H9 (cell line): ENCODE measurements around the gene ANKS1B. TPM values are rescaled to one million over a fixed set of nuclear protein-coding genes. Genes with fewer than 3 reads are reported as not detected.
A peak's percentile ranks its signal among the peaks of the same experiment; 100 is the strongest.

Experiments
- DNase-seq: peaks from one replicate; pipeline ENCODE4 v3.0.0-alpha.2; 2017
- H2AFZ ChIP-seq: one replicate; pipeline ENCODE4 v1.6.1; 2013; ENCODE audit warnings: mild to moderate bottlenecking, low read length, control low read depth, moderate library complexity
- H2AK5ac ChIP-seq: 2 replicates; pipeline ENCODE4 v1.6.1; 2013; ENCODE audit warnings: low read length, control low read depth, mixed read lengths; ENCODE audit not compliant: insufficient read length
- H2BK120ac ChIP-seq: one replicate; pipeline ENCODE4 v1.6.1; 2013; ENCODE audit warnings: low read depth, mild to moderate bottlenecking, low read length, control low read depth, inconsistent platforms; ENCODE audit not compliant: poor library complexity, severe bottlenecking
- H2BK12ac ChIP-seq: 2 replicates; pipeline ENCODE4 v1.6.1; 2013; ENCODE audit warnings: low read length, control low read depth, mixed read lengths, low read depth; ENCODE audit not compliant: insufficient read length
- H2BK15ac ChIP-seq: 2 replicates; pipeline ENCODE4 v1.6.1; 2013; ENCODE audit warnings: low read depth, low read length, control low read depth
- H2BK20ac ChIP-seq: one replicate; pipeline ENCODE4 v1.6.1; 2013; ENCODE audit warnings: low read depth, mild to moderate bottlenecking, low read length, control low read depth, inconsistent platforms; ENCODE audit not compliant: poor library complexity, severe bottlenecking
- H2BK5ac ChIP-seq: 2 replicates; pipeline ENCODE4 v1.6.1; 2013; ENCODE audit warnings: low read length, control low read depth, mixed read lengths; ENCODE audit not compliant: insufficient read length
- H3K14ac ChIP-seq: 2 replicates; pipeline ENCODE4 v1.6.1; 2013; ENCODE audit warnings: low read length, control low read depth; ENCODE audit not compliant: insufficient read depth
- H3K18ac ChIP-seq: 2 replicates; pipeline ENCODE4 v1.6.1; 2013; ENCODE audit warnings: low read depth, mild to moderate bottlenecking, mixed read lengths, low read length, control low read depth; ENCODE audit not compliant: insufficient read length
- H3K23ac ChIP-seq: 2 replicates; pipeline ENCODE4 v1.6.1; 2013; ENCODE audit warnings: low read length, control low read depth, mixed read lengths, low read depth; ENCODE audit not compliant: insufficient read length
- H3K23me2 ChIP-seq: 2 replicates; pipeline ENCODE4 v1.6.1; 2013; ENCODE audit warnings: low read depth, mild to moderate bottlenecking, mixed read lengths, low read length, control low read depth; ENCODE audit not compliant: insufficient read length, poor library complexity, severe bottlenecking
- H3K27ac ChIP-seq: 2 replicates; pipeline ENCODE4 v1.5.1; 2013; ENCODE audit warnings: low read length, control low read depth, mixed read lengths, low read depth; ENCODE audit not compliant: insufficient read length
- H3K27me3 ChIP-seq: 2 replicates; pipeline ENCODE4 v1.6.1; 2013; ENCODE audit warnings: low read length, control low read depth, inconsistent platforms; ENCODE audit not compliant: insufficient read depth
- H3K4ac ChIP-seq: 2 replicates; pipeline ENCODE4 v1.6.1; 2013; ENCODE audit warnings: low read depth, mild to moderate bottlenecking, control low read depth, inconsistent platforms, low read length, moderate library complexity
- H3K4me1 ChIP-seq: 2 replicates; pipeline ENCODE4 v1.6.1; 2013; ENCODE audit warnings: low read length, control low read depth, inconsistent platforms; ENCODE audit not compliant: insufficient read depth
- H3K4me2 ChIP-seq: 2 replicates; pipeline ENCODE4 v1.6.1; 2013; ENCODE audit warnings: low read length, control low read depth, mixed read lengths; ENCODE audit not compliant: insufficient read length, insufficient read depth
- H3K56ac ChIP-seq: 2 replicates; pipeline ENCODE4 v1.6.1; 2013; ENCODE audit warnings: low read depth, mild to moderate bottlenecking, mixed read lengths, low read length, control low read depth; ENCODE audit not compliant: insufficient read length
- H3K79me1 ChIP-seq: 2 replicates; pipeline ENCODE4 v1.6.1; 2013; ENCODE audit warnings: low read depth, mild to moderate bottlenecking, moderate library complexity, low read length, control low read depth, inconsistent platforms; ENCODE audit not compliant: insufficient read depth, poor library complexity, severe bottlenecking
- H3K79me2 ChIP-seq: 2 replicates; pipeline ENCODE4 v1.6.1; 2013; ENCODE audit warnings: low read length, control low read depth, inconsistent platforms; ENCODE audit not compliant: insufficient read depth
- H3K9ac ChIP-seq: 2 replicates; pipeline ENCODE4 v1.6.1; 2013; ENCODE audit warnings: low read length, control low read depth, mixed read lengths; ENCODE audit not compliant: insufficient read length; ENCODE audit errors: extremely low read depth
- H3K9me3 ChIP-seq: one replicate; pipeline ENCODE4 v1.6.1; 2013; ENCODE audit warnings: low read depth, low read length, inconsistent platforms; ENCODE audit not compliant: control insufficient read depth
- H3T11ph ChIP-seq: one replicate; pipeline ENCODE4 v1.6.1; 2013; ENCODE audit warnings: mild to moderate bottlenecking, low read length, control low read depth, inconsistent platforms
- H4K20me1 ChIP-seq: one replicate; pipeline ENCODE4 v1.6.1; 2013; ENCODE audit not compliant: control insufficient read depth, insufficient read length, insufficient read depth
- H4K5ac ChIP-seq: 2 replicates; pipeline ENCODE4 v1.6.1; 2013; ENCODE audit warnings: low read depth, mild to moderate bottlenecking, mixed read lengths, low read length, control low read depth; ENCODE audit not compliant: insufficient read length
- H4K8ac ChIP-seq: replicated peaks from 2 replicates; pipeline ENCODE4 v1.6.1; 2013; ENCODE audit warnings: low read length, control low read depth, mixed read lengths, low read depth; ENCODE audit not compliant: insufficient read length
- H4K91ac ChIP-seq: 2 replicates; pipeline ENCODE4 v1.6.1; 2013; ENCODE audit warnings: low read depth, mild to moderate bottlenecking, moderate library complexity, mixed read lengths, low read length, control low read depth; ENCODE audit not compliant: insufficient read length
- H3K27ac Mint-ChIP-seq, 3 experiments: 2 replicates in 2 of 3; 3 replicates in 1 of 3; pipeline ENCODE4 v1.8.0; 2020 to 2021; ENCODE audit warnings: mixed read lengths in 3 of 3, mild to moderate bottlenecking in 1 of 3, moderate library complexity in 1 of 3
- H3K27me3 Mint-ChIP-seq: 2 replicates; pipeline ENCODE4 v1.8.0; 2021; ENCODE audit warnings: low read depth, mild to moderate bottlenecking, moderate library complexity, mixed read lengths
- H3K36me3 Mint-ChIP-seq, 3 experiments: 2 replicates in 2 of 3; 3 replicates in 1 of 3; pipeline ENCODE4 v1.8.0; 2020 to 2021; ENCODE audit warnings: low read depth in 3 of 3, mixed read lengths in 3 of 3; ENCODE audit not compliant: insufficient read depth in 1 of 3
- H3K4me1 Mint-ChIP-seq, 2 experiments: 2 replicates each; pipeline ENCODE4 v1.8.0; 2020; ENCODE audit warnings: mixed read lengths in 2 of 2
- H3K4me3 Mint-ChIP-seq, 2 experiments: 2 replicates in 1 of 2; 3 replicates in 1 of 2; pipeline ENCODE4 v1.8.0; 2020 to 2021; ENCODE audit warnings: mild to moderate bottlenecking in 2 of 2, mixed read lengths in 2 of 2, moderate library complexity in 1 of 2
- H3K9me3 Mint-ChIP-seq, 2 experiments: 2 replicates in 1 of 2; 3 replicates in 1 of 2; pipeline ENCODE4 v1.8.0; 2020; ENCODE audit warnings: mild to moderate bottlenecking in 2 of 2, mixed read lengths in 2 of 2, moderate library complexity in 1 of 2
- WGBS: extraction: QIAGEN DNeasy Blood & Tissue Kit; methylation state at CpG from one replicate; pipeline ENCODE4 v1.1.7; 2013; ENCODE audit warnings: missing lambda C conversion rate, low lambda C conversion rate, mixed read lengths; ENCODE audit not compliant: insufficient read length; ENCODE audit errors: extremely low coverage; 5-methylcytosine and 5-hydroxymethylcytosine counted together
- long read RNA-seq: library from polyadenylated mRNA; unstranded; transcript quantifications from one replicate; pipeline ENCODE4 v2.0.0, GENCODE V29; 2020
- total RNA-seq: library from RNA; stranded (reverse); gene quantifications from 2 replicates; pipeline ENCODE4 v1.2.1, GENCODE V29; 2021
- TF ChIP-seq, protein P1 (sequence below): fragments of 200-600 bp; sonication (generic); conservative IDR thresholded peaks from 3 replicates; pipeline ENCODE4 v1.8.0; 2021; ENCODE audit warnings: antibody characterized with exemption, mild to moderate bottlenecking

The ANKS1B gene
- total RNA-seq: 3.4 and 4.1 TPM in 2 replicates
- long read RNA-seq, partial matches to known transcripts: 3 of 4 reads
- long read RNA-seq, other reads (novel, unspliced or antisense): 1 of 4 reads

DNA sequence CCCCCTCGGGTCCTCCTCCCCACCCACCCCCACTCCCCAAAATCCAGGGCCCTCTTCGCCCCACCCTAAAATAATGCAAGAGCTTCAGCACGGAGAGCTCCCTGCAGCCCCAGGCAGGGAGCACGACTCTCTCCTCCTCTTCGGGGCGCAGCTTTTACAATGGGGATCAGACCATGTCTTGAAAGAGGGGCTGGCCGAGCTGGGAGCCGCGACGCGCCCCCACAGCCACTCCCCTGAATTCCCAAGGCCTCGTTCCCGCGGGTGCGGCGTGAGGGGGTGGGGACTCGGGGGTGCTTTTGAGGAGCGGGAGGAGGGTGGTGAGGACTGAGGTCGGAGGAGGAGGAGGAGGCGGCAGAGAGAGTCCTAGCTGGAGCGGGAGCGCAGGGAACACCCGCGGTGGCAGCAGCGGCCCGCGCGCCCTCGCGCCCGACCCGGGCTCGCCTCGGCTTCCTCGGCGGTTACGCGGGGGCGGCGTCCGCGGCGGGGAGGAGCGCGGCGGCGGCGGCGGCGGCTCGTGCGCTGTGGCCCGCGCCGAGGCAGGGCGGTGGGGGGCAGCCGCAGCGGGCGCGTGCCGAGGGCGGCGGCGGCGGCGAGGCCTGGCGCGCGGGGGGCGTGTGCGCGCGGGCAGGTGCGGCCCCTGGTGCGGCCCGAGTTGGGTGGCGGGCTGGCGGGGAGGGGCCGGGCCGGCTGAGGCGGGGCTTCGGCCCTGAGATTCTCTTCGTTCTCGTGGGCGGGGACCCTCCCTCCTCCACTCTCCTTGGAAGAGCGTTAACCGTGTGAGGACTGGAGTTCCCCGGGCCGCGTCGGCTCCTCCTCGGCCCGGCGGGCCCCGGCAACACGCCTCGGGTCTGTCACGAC is at the start of gene ANKS1B:
Gene ANKS1B, minus strand, starts transcription at position 666 of the 858 bp plus-strand sequence. CDS start 699 bp downstream, outside the sequence.
- peak within 1 kb of the TSS in 1 of 3 experiments; percentile 37; a peak in 2 of 7 replicates for H3K27ac Mint-ChIP-seq
- H2AK5ac ChIP-seq: no peak within 1 kb of the TSS
- peak within 1 kb of the TSS; percentile 87 for H3K4me2 ChIP-seq
- H3K4me3 Mint-ChIP-seq: peak within 1 kb of the TSS; percentile 81 to 90
- H2AFZ ChIP-seq: no peak within 1 kb of the TSS
- no peak within 1 kb of the TSS for H3K56ac ChIP-seq
- no peak within 1 kb of the TSS for H3K18ac ChIP-seq
- no peak within 1 kb of the TSS for H4K91ac ChIP-seq
- peak within 1 kb of the TSS; percentile 20 for H3K9ac ChIP-seq
- H2BK20ac ChIP-seq: no peak within 1 kb of the TSS
- H2BK5ac ChIP-seq: no peak within 1 kb of the TSS
- H3K79me1 ChIP-seq: no peaks in the 10 kb centered on the region
- H4K8ac ChIP-seq: no peak within 1 kb of the TSS
- H2BK12ac ChIP-seq: no peak within 1 kb of the TSS
- no peak within 1 kb of the TSS for H3T11ph ChIP-seq
- no peak within 1 kb of the TSS for H2BK15ac ChIP-seq
- H3K4me1 ChIP-seq: 0 out of 2 replicates have a peak, but pooled peaks cover 6% of the 10 kb centered on the region
- no peak within 1 kb of the TSS for H3K4ac ChIP-seq
- no peak within 1 kb of the TSS for H3K23ac ChIP-seq
- no peaks in the 10 kb centered on the region for H3K79me2 ChIP-seq
- TF ChIP-seq, protein P1, sequence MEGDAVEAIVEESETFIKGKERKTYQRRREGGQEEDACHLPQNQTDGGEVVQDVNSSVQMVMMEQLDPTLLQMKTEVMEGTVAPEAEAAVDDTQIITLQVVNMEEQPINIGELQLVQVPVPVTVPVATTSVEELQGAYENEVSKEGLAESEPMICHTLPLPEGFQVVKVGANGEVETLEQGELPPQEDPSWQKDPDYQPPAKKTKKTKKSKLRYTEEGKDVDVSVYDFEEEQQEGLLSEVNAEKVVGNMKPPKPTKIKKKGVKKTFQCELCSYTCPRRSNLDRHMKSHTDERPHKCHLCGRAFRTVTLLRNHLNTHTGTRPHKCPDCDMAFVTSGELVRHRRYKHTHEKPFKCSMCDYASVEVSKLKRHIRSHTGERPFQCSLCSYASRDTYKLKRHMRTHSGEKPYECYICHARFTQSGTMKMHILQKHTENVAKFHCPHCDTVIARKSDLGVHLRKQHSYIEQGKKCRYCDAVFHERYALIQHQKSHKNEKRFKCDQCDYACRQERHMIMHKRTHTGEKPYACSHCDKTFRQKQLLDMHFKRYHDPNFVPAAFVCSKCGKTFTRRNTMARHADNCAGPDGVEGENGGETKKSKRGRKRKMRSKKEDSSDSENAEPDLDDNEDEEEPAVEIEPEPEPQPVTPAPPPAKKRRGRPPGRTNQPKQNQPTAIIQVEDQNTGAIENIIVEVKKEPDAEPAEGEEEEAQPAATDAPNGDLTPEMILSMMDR: no peak
- no peak within 1 kb of the TSS for H3K27ac ChIP-seq
- DNase-seq: peak; percentile 79
- peaks cover 15 to 20% of the 10 kb centered on the region in 2 experiments for H3K4me1 Mint-ChIP-seq
- peaks cover 9% of the 10 kb centered on the region for H3K23me2 ChIP-seq
- no peak within 1 kb of the TSS for H2BK120ac ChIP-seq
- H3K14ac ChIP-seq: peak within 1 kb of the TSS; percentile 84
- peaks cover 49% of the 10 kb centered on the region for H3K27me3 Mint-ChIP-seq
- no CpG with 5 or more reads among the region's 98 CpGs for WGBS
- no peaks in the 10 kb centered on the region for H3K9me3 ChIP-seq
- H3K36me3 Mint-ChIP-seq: no peaks in the 10 kb centered on the region
- no peak within 1 kb of the TSS for H4K5ac ChIP-seq
- no peaks in the 10 kb centered on the region for H4K20me1 ChIP-seq
- H3K27me3 ChIP-seq: peaks cover 3% of the 10 kb centered on the region; the same call in 1 of the 2 replicates
- no peaks in the 10 kb centered on the region for H3K9me3 Mint-ChIP-seq
